Skin of body (tissue), 2 donors: Measurements from ENCODE around the gene ZNF800. TPM values are rescaled to one million over a fixed set of nuclear protein-coding genes. Genes with fewer than 3 reads are reported as not detected.
"Not testable (repeated sequence)": the region's sequence is repeated elsewhere in the genome, so short reads cannot be mapped to it uniquely, and the experiment has no call there.

Experiments used
- DNase-seq: peaks from one replicate; lab custom pipeline; 2025; lab: John Stamatoyannopoulos, UW
- total RNA-seq: library from RNA; depleted of rRNA; stranded (reverse); fragments of >200 nt; gene quantifications from one replicate; pipeline ENCODE4 v1.2.3, GENCODE V29; 2014

The ZNF800 gene, protein sequence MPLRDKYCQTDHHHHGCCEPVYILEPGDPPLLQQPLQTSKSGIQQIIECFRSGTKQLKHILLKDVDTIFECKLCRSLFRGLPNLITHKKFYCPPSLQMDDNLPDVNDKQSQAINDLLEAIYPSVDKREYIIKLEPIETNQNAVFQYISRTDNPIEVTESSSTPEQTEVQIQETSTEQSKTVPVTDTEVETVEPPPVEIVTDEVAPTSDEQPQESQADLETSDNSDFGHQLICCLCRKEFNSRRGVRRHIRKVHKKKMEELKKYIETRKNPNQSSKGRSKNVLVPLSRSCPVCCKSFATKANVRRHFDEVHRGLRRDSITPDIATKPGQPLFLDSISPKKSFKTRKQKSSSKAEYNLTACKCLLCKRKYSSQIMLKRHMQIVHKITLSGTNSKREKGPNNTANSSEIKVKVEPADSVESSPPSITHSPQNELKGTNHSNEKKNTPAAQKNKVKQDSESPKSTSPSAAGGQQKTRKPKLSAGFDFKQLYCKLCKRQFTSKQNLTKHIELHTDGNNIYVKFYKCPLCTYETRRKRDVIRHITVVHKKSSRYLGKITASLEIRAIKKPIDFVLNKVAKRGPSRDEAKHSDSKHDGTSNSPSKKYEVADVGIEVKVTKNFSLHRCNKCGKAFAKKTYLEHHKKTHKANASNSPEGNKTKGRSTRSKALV
- total RNA-seq: 26.0 TPM

DNA sequence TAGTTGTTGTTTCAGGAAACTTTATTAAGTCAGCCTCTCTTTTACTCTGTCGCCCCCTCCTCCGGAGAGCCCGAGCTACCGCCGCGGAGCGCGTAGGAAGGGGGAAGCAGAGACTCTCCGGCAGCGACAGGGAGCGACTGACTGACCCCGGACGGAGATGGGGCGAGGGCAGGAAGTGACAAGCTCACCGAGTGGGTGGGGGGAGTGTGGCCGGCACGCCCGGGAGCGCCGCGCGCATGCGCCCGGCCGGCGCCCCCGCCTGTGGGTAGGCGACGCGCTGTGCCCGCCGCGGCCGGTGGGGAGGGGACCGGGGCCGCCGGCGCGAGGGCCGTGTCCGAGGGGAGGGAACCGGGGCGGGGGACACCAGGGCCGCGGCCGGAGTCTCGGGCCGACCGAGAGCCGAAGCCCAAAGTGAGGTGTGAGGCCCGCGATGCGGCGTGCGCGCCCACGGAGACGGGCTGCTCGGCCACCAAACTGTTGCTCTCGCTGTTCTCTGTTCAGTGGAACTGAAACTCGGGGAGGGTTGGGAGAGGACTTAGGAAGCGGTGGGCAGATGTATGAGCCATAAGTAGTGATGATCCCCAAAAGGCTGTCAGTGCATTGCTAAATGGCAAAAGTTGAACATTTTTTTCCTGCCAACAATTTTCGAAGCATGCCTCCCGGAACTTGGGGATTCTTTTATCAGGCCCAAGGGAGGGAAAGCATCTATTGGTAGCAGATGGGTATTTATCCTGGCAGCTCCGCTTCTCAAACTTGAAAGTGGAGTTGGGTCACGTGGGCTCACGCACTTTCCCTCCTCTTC, at the start of gene ZNF800:
Gene ZNF800 (minus strand): TSS at position 143 of the 802 bp plus-strand sequence. CDS start 1,151 bp downstream, outside the sequence.
- DNase-seq: peak; percentile 83

DNA sequence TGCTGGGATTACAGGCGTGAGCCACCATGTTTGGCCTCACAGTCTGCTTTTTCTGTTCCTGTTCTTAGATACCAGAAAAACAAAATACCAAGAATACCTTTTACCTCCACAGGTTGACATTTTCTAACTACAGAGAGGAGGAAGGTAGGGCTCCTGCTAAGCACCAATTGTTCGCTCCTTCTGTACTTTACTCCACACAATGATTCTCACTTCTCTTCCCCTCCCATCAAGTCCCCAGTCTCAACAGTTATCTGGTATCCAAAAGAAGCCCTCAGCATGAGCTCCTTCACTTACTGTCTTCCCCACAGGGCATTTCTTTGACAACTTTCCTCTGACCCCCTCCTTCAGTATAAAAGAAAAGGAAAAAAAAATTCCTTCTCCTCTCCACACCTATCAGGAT, 47.7 kb upstream of the ZNF800 start:
- no peak for DNase-seq

DNA sequence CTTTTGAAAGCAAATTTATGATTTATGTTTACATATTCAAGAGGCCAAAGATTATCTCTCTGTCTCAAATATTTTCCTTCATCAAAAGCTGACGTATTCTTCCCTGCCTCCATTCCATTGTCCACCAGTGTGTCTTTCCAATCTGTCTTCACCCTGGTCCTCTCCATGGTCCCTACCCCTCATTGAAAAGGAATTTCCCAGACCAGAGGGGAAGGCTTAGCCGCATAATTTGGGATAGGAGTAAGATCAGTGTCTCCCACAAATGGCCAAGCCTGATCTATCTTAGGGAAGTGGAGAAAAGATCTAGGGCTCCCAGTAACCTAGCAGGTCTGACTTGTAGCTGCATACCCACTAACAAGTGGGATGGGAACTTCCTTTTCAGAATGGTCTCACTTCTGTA, 46.3 kb upstream of the ZNF800 start:
- DNase-seq: no peak

DNA sequence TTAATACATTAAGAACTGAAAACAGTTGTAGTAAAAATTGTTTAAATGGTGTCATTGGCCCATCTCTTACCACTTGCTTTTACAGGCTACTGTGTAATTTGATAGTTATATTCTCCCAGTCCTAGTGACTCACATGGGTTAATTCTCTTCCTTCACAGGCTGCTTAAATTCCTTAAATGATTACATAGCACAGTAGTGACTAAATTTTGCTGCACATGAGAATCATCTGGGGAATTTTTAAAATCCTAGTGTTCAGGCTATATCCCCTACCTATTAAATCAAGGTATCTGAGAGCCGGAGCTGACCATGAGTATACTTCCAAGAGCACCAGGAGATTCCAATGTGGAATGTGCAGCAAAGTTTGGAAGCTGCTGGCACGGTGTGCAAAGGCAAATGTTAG, 45.3 kb upstream of the ZNF800 start:
- DNase-seq: no peak

- no peak for DNase-seq
Measured at GRCh38 chr7:127437241-127437640, 44.7 kb upstream of the ZNF800 start.

GRCh38 chr7:127429281-127429680, 36.8 kb upstream of the ZNF800 start:
- DNase-seq: not testable (repeated sequence)

GRCh38 chr7:127419196-127419595, 26.7 kb upstream of the ZNF800 start:
- DNase-seq: no peak

DNA sequence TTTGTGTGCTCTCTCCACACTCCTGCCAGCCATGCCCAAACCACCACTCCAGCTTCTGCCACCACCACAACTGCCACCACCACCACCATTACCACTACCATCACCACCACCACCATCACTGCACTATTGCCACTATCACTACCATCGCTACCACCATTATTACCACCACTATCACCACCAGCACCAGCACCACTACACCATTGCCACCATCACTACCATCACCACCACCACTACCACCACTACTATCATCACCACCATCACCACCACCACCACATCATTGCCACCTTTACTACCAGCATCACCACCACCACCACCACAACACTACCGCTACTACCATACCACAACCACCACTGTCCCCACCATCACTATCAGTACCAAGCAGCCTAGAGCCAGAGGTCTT, 26.0 kb upstream of the ZNF800 start:
- no peak for DNase-seq

- DNase-seq: no peak
Measured at GRCh38 chr7:127417346-127417745, 24.8 kb upstream of the ZNF800 start.

DNA sequence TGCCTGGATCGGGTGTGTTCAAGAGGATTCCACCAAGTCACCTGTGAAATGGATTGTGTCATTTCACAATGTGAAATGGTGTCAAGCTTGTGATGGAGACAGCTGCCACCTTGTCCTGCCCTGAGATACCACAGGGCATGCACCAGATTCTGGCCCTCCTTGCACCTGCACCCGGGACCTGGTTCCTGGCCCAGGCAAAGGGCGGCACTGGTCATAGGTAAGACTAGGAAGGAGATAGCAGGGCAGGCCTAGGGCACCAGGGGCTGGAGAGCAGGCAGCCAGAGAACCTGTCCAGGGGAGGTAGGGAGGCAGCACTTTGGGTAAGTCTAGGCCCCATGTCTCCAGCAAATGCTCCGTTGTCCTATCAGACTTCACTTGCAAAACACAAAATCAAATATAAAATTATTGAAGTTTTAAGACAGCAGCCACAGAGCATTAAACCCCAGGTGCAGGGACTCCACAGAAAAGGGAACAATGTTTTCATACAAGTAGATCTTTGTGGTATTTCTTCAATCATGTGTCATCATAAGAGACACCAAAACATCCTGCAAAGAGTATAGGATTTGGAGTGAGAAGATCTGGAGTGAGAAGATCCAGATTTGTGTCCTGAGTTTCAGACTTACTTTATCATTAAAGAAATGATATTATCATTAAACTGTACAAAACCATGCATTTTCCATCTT, 22.7 kb upstream of the ZNF800 start:
- DNase-seq: no peak

- DNase-seq: no peak
Measured at GRCh38 chr7:127413962-127414361, 21.5 kb upstream of the ZNF800 start.

DNA sequence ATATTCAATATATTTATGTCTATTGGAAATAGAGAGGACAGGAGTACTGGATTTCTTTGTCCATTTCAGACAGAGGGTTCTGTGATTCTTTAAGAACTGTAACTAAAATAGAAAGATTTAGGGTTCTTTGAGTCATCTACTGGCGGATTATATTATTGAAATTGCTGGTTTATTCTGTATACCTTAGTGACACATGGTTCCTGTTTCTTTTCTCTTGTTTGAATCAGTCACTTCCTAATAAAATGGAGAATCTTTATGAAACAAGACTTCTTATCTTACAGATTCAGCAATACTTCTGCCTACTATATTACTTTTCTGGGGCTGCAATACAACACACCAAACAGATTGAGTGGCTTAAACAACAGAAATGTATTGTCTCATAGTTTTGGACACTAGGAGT, 20.8 kb upstream of the ZNF800 start:
- DNase-seq: no peak

DNA sequence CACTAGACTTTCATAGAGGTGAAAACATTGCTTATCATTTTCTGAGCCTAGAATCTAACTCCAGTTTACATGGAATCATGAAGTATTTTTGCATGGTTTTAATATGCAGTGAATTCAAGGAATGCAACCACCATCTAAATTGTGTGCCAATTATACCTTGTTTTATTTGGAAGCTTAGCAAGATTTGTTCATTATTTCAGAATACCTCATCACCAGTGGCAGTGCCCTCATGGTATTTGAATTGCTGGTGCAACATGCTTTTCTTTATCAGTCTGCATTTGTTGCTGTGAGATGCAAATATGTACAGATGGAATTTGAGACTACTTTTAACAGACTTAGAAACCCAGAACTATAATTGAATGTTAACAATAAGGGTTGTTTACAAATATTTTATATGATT, 18.7 kb upstream of the ZNF800 start:
- no peak for DNase-seq

DNA sequence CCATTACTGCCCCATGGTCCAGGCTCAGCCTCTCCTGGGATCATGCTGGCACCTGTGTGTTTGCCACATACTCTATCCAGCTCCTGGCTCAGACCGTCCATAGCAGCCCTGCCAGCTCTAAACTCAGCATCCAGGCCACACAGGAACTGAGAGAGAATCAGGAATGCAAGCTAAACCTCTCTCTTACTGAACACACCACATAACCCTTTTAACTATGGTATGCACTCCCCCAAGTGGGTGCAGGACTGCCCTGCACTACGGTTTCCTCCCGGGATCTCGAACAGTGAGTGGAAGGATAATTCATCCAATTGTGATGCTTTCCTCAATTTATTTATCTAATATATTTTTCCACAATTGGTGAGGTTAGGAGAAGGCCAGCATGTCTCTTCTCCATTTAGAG, 17.1 kb upstream of the ZNF800 start:
- no peak for DNase-seq

- DNase-seq: no peak
Measured at GRCh38 chr7:127404286-127405072, 12.0 kb upstream of the ZNF800 start.

- no peak for DNase-seq
Measured at GRCh38 chr7:127396184-127396583, 3.7 kb upstream of the ZNF800 start.

DNA sequence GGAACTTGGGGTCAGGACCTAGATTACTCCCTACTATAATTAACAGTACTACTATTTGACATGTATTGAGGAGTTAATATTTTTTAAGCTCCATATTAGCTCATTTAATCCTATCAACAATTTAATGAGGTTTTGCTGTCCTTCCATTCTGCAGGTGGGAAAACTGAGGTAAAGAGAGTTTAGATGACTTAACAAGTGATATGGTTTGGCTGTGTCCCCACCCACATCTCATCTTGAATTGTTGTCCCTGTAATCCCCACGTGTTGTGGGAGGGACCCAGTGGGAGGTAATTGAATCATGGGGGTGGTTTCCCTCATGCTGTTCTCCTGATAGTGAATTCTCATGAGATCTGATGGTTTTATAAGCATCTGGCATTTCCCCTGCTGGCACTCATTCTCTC, 2.6 kb upstream of the ZNF800 start:
- not testable (repeated sequence) for DNase-seq

GRCh38 chr7:127393368-127394058, 1.0 kb upstream of the ZNF800 start:
- DNase-seq: no peak

DNA sequence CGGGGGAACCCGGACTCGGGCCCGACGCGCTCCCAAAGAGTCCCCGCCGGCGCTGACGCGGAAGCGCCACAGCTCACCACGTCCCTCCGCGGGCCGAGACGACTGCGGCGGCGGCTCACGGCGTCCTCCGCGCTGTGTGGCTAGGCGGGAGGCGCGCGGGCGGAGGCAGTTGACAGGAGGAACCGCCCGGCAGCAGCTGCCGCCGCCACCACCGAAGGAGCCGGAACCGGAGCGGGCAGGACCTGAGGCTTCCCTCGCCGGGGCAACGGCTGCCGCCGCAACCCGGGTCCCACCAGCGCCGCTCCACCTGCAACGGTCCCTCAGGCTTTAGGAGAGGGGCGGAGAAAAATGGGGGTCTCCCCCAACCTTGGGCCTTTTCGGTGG, 334 bp downstream of the ZNF800 start:
- DNase-seq: peak; percentile 66

GRCh38 chr7:127391591-127392181, 822 bp downstream of the ZNF800 start:
- no peak for DNase-seq
